ENCODE results near the gene WNK4. TPM values are rescaled to one million over a fixed set of nuclear protein-coding genes. Genes with fewer than 3 reads are reported as not detected.
"Not testable (repeated sequence)": the region's sequence is repeated elsewhere in the genome, so short reads cannot be mapped to it uniquely, and the experiment has no call there.

Gene WNK4
- under 1 TPM; 0.25 to 0.26 TPM for total RNA-seq

- peaks cover 55% of the 10 kb centered on the region for H3K27me3 Mint-ChIP-seq
These were observed at the start of gene WNK4 for GRCh38 chr17:42779936-42780850. WNK4 (plus strand) TSS chr17:42780610; CDS start chr17:42780699, 89 bp downstream.

GRCh38 chr17:42740699-42741098 is 39.7 kb upstream of the WNK4 start:
- Mint-ChIP-seq H3K4me3 (no peak overlapping the region), H3K27ac (no peak overlapping the region), H3K9me3 (peaks cover 2% of the 10 kb centered on the region), H3K27me3 (no peaks in the 10 kb centered on the region), H3K36me3 (no peaks in the 10 kb centered on the region), H3K4me1 (peaks cover 22% of the 10 kb centered on the region)
- DNase-seq: no peak

More at GRCh38 chr17:42779936-42780850, at the start of gene WNK4:
- Mint-ChIP-seq H3K27ac (no peak within 1 kb of the TSS), H3K4me3 (peak within 1 kb of the TSS; percentile 26), H3K9me3 (no peaks in the 10 kb centered on the region), H3K4me1 (peaks cover 25% of the 10 kb centered on the region), H3K36me3 (peaks cover 19% of the 10 kb centered on the region)
- DNase-seq: peak; percentile 36

- not testable (repeated sequence) for H3K4me3 Mint-ChIP-seq, DNase-seq, H3K9me3 Mint-ChIP-seq, H3K27me3 Mint-ChIP-seq, H3K36me3 Mint-ChIP-seq, H3K27ac Mint-ChIP-seq
- peaks cover 22% of the 10 kb centered on the region for H3K4me1 Mint-ChIP-seq
These were observed 37.5 kb upstream of the WNK4 start for GRCh38 chr17:42742916-42743315.

- DNase-seq: no peak
- Mint-ChIP-seq H3K27ac (peak overlapping the region; percentile 97), H3K4me3 (peak overlapping the region; percentile 97), H3K27me3 (peaks cover 6% of the 10 kb centered on the region), H3K9me3 (peaks cover 2% of the 10 kb centered on the region), H3K36me3 (no peaks in the 10 kb centered on the region), H3K4me1 (peaks cover 22% of the 10 kb centered on the region)
These were observed 36.7 kb upstream of the WNK4 start for GRCh38 chr17:42743595-42744282.

GRCh38 chr17:42744283-42744805 is 36.1 kb upstream of the WNK4 start:
- Mint-ChIP-seq H3K27me3 (peaks cover 6% of the 10 kb centered on the region), H3K36me3 (no peaks in the 10 kb centered on the region), H3K27ac (peak overlapping the region; percentile 97), H3K9me3 (peaks cover 2% of the 10 kb centered on the region), H3K4me1 (peaks cover 22% of the 10 kb centered on the region), H3K4me3 (peak overlapping the region; percentile 97)
- peak; percentile 81 for DNase-seq

- H3K4me1 Mint-ChIP-seq: peaks cover 22% of the 10 kb centered on the region
These were observed 35.4 kb upstream of the WNK4 start, which contains the start of gene EZH1 for GRCh38 chr17:42744806-42745617. EZH1 (minus strand) TSS chr17:42745040; CDS start chr17:42728941, 16,099 bp downstream.

GRCh38 chr17:42748202-42748907 is 32.1 kb upstream of the WNK4 start:
- H3K36me3 Mint-ChIP-seq: no peaks in the 10 kb centered on the region
- peaks cover 2% of the 10 kb centered on the region for H3K9me3 Mint-ChIP-seq
- H3K4me3 Mint-ChIP-seq: no peak overlapping the region
- no peak overlapping the region for H3K27ac Mint-ChIP-seq
- peaks cover 16% of the 10 kb centered on the region for H3K27me3 Mint-ChIP-seq
- peaks cover 13% of the 10 kb centered on the region for H3K4me1 Mint-ChIP-seq
- no peak for DNase-seq

More at GRCh38 chr17:42744806-42745617, 35.4 kb upstream of the WNK4 start, which contains the start of gene EZH1:
- Mint-ChIP-seq H3K9me3 (peaks cover 2% of the 10 kb centered on the region), H3K4me3 (peak within 1 kb of the TSS; percentile 97), H3K27ac (peak within 1 kb of the TSS; percentile 97), H3K27me3 (peaks cover 6% of the 10 kb centered on the region), H3K36me3 (no peaks in the 10 kb centered on the region)
- DNase-seq: peak; percentile 96

- Mint-ChIP-seq H3K4me1 (peaks cover 6% of the 10 kb centered on the region), H3K27ac (no peak overlapping the region), H3K4me3 (no peak overlapping the region), H3K27me3 (peaks cover 16% of the 10 kb centered on the region), H3K9me3 (peaks cover 2% of the 10 kb centered on the region), H3K36me3 (no peaks in the 10 kb centered on the region)
- no peak for DNase-seq
These were observed 31.3 kb upstream of the WNK4 start for GRCh38 chr17:42748908-42749798.

- H3K27me3 Mint-ChIP-seq: peaks cover 29% of the 10 kb centered on the region
- H3K4me1 Mint-ChIP-seq: no peaks in the 10 kb centered on the region
- H3K4me3 Mint-ChIP-seq: no peak overlapping the region
- H3K9me3 Mint-ChIP-seq: no peaks in the 10 kb centered on the region
- DNase-seq: no peak
- H3K27ac Mint-ChIP-seq: no peak overlapping the region
- H3K36me3 Mint-ChIP-seq: no peaks in the 10 kb centered on the region
These were observed 29.6 kb upstream of the WNK4 start for GRCh38 chr17:42750739-42751344.

GRCh38 chr17:42751628-42752027 is 28.8 kb upstream of the WNK4 start:
- Mint-ChIP-seq H3K27ac (no peak overlapping the region), H3K4me1 (no peaks in the 10 kb centered on the region), H3K4me3 (no peak overlapping the region), H3K36me3 (no peaks in the 10 kb centered on the region), H3K9me3 (no peaks in the 10 kb centered on the region), H3K27me3 (peaks cover 31% of the 10 kb centered on the region)
- no peak for DNase-seq

GRCh38 chr17:42754782-42755181 is 25.6 kb upstream of the WNK4 start:
- DNase-seq: no peak
- no peaks in the 10 kb centered on the region for H3K9me3 Mint-ChIP-seq
- no peak overlapping the region for H3K4me3 Mint-ChIP-seq
- H3K27me3 Mint-ChIP-seq: peaks cover 50% of the 10 kb centered on the region
- no peaks in the 10 kb centered on the region for H3K4me1 Mint-ChIP-seq
- H3K36me3 Mint-ChIP-seq: no peaks in the 10 kb centered on the region
- no peak overlapping the region for H3K27ac Mint-ChIP-seq

- no peak overlapping the region for H3K27ac Mint-ChIP-seq
- DNase-seq: no peak
- no peaks in the 10 kb centered on the region for H3K9me3 Mint-ChIP-seq
- H3K27me3 Mint-ChIP-seq: peaks cover 73% of the 10 kb centered on the region
- peak overlapping the region; percentile 41 for H3K4me3 Mint-ChIP-seq
- no peaks in the 10 kb centered on the region for H3K36me3 Mint-ChIP-seq
- peaks cover 6% of the 10 kb centered on the region for H3K4me1 Mint-ChIP-seq
These were observed 20.3 kb upstream of the WNK4 start for GRCh38 chr17:42759982-42760651.

Data from activated naive CD8-positive, alpha-beta T cell treated with anti-CD3 and anti-CD28 coated beads for 36 hours (primary cell).